ENCODE results near the gene HADHA.

Gene HADHA

GRCh38 chr2:26191316-26192159 lies 52.9 kb downstream of the HADHA start:
- DNase-seq (ENCODE audit: low read depth), result no peak

GRCh38 chr2:26190369-26190768 lies 54.1 kb downstream of the HADHA start:
- no peak for DNase-seq (ENCODE audit: low read depth)

DNA sequence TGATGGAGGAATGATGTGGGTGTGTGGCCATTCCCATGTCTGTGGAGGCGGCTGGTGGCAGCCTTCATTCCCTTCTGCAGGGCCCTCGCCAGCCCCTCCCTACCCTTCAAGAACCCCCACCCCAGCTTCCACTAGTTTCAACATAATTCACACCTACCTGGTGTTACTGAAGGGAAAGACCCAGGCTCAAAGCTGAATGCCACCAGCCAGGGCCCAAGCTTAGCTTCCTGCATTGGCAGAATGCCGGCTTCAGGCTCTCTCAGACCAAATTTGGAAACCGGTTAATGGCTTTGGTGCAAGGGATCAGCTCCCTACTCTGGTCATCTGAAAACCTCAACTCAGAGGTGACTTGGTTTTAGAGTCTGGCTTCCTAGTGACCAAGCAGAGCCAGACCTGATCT lies 54.7 kb downstream of the HADHA start:
- DNase-seq (ENCODE audit: low read depth), result no peak

DNA sequence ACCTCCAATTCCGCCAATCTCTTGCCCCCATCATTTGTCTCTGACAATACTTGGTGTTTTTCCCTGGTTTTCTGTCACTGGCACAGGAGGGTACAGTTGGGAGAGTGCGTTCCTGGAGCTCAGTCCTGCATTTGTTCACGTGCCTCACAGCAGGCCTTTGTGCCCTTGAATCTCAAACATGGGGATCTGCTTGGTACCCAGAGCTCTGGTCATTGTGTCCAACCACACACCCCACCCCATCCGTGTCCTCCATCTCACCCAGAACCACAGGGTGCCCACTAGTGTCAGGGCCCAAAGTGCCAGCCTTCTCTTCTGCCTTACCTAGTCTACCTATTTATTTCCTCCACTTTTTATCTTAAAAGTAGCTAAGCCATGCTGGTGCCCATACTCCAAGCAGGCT lies 55.3 kb downstream of the HADHA start:
- DNase-seq (ENCODE audit: low read depth), result no peak

DNA sequence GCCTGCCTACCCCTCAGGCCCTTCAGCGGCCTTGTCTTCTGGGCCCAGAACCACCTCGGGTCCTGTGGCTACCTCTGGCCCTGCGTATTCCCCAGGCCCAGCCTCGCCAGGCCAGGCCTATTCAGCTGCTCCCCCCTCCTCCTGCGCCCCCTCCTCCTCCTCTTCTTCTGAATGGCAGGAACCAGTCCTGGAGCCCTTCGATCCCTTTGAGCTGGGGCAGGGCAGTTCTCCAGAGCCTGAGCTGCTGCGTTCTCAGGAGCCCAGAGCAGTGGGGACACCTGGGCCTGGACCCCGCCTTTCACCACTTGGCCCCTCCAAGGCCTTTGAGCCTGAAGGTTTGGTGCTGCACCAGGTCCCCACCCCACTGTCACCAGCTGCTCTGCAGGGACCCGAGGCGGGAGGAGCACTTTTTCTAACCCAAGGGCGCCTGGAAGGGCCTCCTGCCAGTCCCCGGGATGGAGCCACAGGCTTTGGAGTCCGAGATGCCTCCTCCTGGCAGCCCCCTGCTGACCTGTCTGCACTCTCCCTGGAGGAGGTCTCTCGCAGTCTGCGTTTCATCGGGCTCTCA lies 56.8 kb downstream of the HADHA start:
- no peak for DNase-seq (ENCODE audit: low read depth)

DNA sequence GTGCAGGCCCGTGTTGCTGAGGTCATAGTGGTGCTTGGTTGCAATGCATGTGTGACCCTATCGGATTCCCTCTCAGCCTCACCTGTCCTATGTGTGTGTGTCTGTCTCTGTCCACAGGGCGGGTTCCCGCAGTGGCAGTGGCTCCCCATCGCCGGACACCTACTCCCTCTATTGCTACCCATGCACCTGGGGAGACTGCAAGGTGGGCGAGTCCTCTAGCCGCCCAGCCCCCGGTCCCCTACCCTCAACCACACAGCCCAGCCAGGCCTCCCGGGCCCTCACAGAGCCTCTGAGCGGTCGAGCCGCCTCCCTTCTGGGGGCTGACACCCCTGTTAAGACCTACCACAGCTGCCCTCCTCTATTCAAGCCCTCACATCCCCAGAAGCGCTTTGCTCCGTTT lies 57.3 kb downstream of the HADHA start:
- no peak for DNase-seq (ENCODE audit: low read depth)

DNA sequence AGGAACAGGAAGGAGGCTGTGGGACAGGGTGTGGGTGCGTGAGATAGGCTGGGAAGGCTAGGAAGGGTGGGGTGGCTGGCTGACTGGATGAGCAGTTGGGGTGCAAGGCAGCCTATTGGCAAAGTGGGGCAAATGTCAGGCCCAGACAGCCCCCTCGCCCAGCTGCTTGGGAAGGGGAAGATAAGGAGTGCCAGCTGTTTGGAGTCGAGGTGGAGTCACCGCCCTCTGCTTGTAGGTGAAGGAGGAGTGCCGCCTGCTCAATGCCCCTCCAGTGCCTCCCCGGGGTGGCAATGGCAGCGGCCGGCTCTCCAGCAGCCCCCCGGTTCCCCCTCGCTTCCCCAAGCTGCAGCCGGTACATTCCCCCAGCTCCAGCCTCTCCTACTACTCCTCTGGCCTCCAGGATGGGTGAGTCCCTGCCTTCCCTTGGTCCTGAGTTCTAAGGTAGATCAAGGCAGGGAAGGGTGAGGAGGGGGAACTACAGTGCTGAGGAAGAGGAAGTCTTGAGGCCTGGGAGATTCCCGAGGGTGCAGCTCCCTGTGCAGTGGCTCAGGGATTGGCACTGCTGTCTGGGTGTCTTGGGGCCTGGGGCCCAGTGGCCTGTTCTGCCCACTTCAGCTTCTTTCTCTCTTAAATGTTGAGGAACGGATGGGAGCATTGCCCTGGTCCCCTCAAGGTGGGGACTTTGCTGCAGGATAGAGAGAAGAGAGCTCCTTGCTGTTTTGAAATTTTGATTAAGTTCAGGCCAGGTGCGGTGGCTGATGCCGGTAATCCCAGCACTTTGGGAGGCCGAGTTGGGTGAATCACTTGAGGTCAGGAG lies 58.3 kb downstream of the HADHA start:
- DNase-seq (ENCODE audit: low read depth), result no peak

- DNase-seq (ENCODE audit: low read depth), result no peak
Measured at GRCh38 chr2:26185304-26185928, 59.0 kb downstream of the HADHA start.

DNA sequence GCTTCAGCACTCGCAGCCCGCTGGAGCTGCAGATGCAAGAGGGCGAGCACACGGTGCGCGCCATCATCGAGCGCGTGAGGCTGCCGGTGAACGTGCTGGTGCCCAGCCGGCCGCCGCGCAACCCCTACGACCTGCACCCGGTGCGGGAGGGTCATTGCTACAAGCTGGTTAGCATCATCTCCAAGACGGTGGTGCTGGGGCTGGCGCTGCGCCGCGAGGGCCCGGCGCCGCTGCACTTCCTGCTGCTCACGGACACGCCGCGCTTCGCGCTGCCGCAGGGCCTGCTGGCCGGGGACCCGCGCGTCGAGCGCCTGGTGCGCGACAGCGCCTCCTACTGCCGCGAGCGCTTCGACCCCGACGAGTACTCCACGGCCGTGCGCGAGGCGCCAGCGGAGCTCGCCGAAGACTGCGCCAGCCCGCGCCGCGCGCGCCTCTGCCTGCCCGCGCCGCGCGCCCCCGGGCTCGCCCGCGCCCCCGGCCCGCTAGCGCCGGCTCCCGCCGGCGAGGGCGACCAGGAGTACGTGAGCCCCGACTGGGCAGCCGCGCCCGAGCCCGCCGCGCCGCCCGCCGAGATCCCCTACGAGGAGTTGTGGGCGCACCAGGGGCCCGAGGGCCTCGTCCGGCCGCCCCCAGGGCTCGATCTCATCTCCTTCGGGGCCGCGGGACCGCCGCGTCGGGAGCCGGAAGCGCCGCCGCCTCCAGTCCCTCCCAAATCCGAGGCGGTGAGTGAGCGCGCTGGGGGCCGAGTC lies 59.7 kb downstream of the HADHA start:
- peak; percentile 63 for DNase-seq (ENCODE audit: low read depth)

DNA sequence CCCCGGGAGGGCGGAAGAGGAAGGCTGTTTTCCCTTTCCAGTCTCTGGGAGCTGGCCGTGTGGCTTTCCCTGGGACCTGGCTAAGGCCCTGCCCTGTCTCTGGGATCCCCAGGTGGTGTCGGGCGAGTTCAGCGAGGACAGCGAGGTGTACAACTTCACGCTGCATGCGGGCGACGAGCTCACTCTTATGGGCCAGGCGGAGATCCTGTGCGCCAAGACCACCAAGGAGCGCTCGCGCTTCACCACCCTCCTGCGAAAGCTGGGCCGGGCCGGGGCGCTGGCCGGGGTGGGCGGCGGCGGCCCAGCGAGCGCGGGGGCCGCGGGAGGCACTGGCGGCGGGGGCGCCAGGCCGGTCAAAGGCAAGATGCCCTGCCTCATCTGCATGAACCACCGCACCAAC lies 60.3 kb downstream of the HADHA start:
- no peak for DNase-seq (ENCODE audit: low read depth)

DNA sequence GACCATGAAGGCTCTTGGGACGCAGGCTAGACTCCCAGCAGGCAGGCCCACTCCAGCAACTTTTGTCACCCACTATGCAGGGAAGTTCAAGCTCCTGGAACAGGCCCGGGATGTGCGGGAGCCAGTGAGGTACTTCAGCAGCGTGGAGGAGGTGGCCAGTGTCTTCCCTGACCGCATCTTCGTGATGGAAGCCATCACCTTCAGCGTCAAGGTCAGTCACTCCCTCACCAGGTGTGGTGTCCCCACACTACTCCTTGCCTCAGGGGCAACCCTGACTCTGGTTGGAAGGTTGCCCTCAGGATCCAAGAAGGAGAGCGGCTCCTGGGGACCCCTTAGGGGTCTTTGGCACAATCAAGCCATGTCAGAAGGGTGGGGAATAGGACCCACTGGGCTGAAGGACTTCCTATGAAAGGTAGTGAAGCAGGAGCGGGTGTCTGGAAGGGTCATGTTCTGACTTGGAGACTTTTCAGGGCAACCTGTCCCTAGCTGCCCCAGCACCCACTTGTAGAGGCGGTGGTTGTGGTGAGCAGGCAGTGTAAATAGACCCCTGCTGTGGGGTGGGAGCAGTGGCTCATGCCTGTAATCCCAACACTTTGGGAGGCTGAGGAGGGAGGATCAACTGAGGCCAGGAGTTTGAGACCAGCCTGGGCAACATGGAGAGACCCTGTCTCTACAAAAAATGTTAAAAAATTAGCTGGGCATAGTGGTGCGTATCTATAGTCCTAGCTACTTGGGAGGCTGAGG lies 61.4 kb downstream of the HADHA start:
- DNase-seq (ENCODE audit: low read depth), result no peak

- no peak for DNase-seq (ENCODE audit: low read depth)
Measured at GRCh38 chr2:26182441-26182840, 62.0 kb downstream of the HADHA start.

DNA sequence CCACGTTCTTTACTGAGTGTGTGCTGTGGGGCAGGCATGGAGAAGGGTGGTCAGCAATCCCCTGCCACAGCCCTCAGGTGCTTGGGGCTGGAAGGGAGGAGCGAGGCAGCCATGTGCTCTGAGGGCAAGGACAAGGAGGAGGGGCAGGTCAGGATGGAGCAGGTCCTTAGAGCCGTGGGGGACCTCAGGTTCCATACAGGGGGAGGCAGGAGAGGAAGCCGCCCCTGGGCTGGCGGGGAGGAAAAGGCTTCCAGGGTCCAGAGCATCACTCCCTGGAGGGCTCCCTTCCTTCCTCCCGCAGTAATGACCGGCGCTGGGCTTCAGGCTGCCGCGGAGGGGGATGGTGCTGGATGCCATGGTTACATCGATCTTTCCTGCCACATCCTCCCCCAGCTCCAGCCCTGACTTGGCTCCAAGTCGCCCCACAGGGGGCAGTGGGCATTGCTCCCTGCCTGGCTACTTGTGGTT lies 65.0 kb downstream of the HADHA start:
- DNase-seq (ENCODE audit: low read depth), result no peak

DNA sequence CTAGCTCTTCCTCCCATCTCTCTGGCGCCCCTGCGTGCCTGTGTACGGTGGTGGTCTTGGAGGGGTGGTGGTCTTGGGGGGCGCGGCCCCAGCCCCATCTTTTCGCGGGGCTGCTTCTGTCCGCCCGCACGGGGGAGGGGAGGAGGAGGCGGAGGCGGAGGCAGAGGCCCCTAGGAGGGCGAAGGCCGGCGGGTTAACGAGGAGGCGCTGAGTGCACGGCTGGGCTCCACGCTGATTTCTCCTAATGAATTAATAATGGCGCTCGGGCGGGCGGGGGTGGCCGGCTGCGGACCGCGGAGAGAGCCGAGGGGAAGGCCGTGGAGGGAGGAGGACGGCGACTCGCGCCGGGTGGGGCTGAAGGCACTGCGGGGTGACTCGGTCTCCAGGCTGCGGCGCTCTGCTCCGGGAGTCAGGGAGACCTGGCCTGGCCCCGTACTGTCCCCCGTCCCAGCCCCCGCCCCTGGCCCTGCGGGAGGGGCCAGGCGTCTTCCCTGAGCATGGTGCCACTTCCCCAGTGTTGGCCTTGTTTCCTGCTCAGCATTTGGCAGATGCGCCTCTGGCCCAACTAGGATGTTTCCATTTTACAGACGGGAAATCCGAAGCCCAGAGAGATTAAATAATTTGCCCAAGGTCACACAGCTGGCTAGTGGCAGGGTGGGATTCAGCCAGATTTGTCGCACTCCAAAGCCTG lies 65.5 kb downstream of the HADHA start:
- DNase-seq (ENCODE audit: low read depth), result no peak

DNA sequence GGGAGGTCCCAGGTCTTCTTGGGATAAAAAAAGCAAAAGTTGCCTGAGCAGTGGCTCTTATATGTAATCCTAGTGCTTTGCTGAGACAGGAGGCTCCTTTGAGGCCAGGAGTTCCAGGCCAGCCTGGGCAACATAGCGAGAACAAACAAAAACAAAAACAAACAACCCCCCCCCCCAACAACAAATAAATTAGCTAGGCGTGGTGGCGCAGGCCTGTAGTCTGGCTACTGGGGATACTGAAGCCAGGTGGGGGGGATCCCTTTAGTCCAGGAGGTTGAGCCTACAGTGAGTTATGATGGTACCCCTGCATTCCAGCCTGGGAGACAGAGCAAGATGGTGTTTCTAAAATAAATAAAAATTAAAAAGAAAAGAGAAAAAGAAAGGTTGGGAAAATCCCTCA lies 66.2 kb downstream of the HADHA start:
- no peak for DNase-seq (ENCODE audit: low read depth)

DNA sequence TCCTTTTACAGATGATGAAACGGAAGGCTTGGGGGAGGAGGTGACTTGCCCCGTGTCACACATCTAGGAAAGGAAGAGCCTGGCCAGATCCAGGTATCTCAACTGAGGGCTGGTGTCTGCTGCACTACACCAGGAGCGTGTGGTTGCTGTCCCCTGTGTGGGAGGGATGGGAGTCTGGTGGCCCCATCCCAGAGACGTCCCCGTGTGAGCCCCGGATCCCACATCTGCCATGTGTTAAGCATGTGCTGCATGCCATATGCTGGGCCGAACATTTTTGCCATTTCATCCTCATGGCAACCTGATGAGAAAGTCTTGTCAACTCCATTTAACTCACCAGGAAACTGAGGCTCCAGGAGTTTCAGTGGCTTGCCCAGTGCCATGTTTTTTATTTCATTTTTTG lies 67.3 kb downstream of the HADHA start:
- no peak for DNase-seq (ENCODE audit: low read depth)

DNA sequence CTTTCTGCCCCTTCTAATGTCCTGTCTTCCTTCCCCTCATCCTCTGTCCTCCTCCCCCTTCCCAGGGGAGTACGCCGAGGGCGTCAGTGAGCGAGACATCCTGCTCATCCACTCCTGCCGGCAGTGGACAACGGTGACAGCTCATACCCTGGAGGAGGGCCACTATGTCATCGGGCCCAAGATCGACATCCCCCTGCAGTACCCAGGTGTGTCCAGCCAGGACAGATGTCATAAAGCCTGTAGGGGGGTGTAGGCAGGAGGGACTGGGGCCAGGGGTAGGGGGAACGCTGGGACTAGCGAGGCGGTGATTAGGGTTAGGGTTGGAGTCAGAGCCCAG lies 68.2 kb downstream of the HADHA start:
- no peak for DNase-seq (ENCODE audit: low read depth)

DNA sequence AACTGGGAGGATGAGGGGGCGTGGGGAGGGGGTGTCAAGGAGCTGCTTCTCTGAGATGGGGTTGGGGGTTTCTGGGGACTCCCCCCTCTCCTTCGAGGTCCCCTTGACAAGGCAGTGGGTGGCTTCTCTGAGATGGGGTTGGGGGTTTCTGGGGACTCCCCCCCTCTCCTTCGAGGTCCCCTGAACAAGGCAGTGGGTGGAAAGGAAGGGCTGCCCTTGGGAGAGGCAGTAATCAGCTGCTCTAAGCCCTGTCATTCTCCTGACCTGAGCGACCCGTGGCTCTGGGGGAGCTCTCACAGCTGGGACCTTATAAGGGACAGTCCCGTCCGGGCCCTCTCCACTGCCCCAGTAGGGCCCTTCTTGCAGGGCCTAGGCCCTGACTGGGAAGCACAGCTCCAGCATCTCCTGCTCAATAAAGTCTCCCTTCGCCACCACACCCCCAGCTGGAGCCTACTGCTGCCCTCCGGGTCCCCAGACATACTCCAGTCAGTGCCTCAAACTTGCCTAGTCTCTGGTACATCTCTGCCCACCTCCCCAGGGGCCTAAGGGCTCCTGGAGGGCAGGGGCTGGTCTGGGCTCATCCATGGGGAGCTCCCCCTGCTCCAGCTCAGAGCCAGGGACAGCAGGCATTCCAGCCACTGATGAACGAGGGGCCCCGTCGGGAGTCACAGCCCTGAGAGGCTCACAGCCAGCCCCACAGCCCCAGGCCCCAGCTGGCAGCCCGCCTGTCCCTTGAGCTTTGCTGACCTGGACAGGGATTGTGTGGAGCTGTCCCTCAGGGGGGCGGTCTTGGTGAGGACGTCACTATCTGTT lies 68.8 kb downstream of the HADHA start:
- no peak for DNase-seq (ENCODE audit: low read depth)

- no peak for DNase-seq (ENCODE audit: low read depth)
Measured at GRCh38 chr2:26174691-26175465, 69.6 kb downstream of the HADHA start.

All from stromal cell of bone marrow (primary cell).